Frontal cortex (tissue), 4 donors: ENCODE data around the gene PLEKHM2. TPM values are rescaled to one million over a fixed set of nuclear protein-coding genes. Genes with fewer than 3 reads are reported as not detected.

Experiments
- DNase-seq, 2 donors: peaks; one replicate each; pipeline ENCODE4 v3.0.0; 2012; ENCODE audit warnings: low spot score in 2 of 2
- FAIRE-seq: peaks from 2 replicates; lab custom pipeline; 2012; peaks lifted over from hg19 to GRCh38; lab: Jason Lieb, UNC
- total RNA-seq: library from RNA; depleted of rRNA; stranded (reverse); fragments of >200 nt; gene quantifications from one replicate; pipeline ENCODE4 v1.2.3, GENCODE V29; 2014
- donor health status: control.
- donor health status: control.
- donor health status: control.

Gene PLEKHM2
- total RNA-seq, 1 donor from 2014 or later, result 32.6 TPM

DNA sequence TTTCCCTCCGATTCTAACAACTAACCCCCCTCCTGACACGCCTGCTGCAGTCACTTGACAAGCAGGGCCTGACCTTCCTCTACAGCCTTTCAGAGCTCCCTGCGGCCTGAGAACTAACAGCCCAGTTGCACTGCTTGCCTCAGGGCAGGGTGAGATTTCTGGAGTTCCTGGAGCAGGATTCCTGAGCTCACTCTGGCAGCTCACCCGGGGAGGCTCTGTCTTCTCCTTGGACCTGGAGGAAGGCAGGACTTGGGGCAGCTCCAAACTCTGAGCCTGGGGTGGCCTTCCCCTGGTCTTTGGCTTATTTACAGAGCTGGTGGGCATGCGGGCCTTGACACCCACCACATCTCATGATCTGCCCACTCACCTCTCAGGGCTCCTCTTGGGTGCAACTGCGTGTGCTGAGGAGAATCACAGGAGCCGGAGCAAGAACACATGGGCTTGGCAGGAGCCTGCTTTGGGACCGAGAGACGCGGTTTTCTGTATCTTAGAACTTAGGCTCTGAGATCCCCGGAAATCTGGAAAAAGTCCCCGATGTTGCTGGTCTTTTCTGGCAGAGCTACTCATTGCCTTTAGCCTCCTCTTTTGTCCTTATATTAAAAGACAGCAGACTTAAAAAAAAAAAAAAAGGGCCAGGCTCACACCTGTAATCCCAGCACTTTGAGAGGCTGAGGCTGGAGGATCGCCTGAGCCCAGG, 38.9 kb downstream of the PLEKHM2 start:
- DNase-seq, result no peak
- FAIRE-seq, result no peak

DNA sequence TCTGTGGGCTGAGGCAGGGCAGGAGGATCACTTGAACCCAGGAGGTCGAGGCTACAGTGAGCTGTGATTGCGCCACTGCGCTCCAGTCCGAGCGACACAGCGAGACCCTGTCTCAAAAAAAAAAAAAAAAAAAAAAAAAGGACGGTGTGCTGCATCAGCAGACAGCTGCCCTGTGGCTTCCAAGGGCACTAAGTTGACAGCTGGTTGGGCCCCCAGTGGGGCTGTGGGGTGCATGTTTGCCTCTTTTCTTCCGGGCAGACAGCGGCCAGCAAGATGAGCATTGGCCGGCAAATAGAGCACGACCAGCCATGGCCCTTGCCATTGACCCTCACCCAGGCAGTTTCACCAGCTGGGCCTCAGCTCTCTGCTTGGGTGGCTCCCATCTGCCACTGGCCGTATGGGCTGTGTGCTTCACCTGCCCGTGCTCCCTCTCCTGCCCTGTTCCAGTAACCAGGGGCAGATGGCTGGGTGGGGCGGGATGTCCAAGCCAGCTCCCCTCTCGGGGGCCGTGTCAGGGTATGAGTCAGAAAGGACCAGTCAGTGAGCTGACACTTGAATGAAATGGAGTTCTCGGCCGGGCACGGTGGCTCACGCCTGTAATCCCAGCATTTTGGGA, 39.6 kb downstream of the PLEKHM2 start:
- FAIRE-seq (no peak), DNase-seq (no peak)

DNA sequence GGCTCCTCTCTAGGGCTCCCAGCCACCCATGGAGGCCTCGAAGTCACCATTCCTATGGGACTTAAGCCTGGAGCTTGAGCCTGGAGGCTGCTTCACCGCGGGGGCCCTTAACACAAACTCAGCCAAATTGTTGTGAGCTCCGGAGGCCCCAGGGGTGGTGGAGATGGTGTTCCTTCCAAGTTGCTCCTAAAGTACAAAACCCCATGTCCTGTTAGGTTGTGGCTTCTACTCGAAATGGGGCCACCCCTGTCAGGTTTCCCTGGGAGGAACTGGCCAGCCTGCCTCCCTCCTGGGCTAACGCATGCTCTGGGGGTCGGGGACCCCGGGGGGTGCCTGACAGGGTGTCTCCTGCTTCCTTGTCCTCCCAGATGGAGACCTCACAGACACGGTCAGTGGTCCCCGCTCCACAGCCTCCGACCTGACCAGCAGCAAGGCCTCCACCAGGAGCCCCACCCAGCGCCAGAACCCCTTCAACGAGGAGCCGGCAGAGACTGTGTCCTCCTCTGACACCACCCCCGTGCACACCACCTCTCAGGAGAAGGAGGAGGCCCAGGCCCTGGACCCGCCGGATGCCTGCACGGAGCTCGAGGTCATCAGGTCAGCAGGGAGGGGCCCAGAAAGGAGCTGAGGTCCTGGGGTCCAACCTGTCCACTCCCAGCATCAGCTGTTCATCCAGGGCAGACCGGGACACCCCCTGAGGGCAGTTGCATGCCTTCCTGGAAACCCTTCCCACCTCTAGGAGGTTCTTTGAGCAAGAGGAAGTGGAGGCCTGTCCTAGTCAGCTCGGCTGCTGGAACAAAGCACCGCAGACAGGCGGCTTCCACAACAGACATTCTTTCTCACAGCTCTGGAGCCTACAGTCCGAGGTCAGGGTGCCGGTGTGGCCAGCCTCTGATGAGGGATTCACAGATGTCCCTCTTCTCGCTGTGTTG, 41.1 kb downstream of the PLEKHM2 start:
- FAIRE-seq (no peak), DNase-seq (no peak)

DNA sequence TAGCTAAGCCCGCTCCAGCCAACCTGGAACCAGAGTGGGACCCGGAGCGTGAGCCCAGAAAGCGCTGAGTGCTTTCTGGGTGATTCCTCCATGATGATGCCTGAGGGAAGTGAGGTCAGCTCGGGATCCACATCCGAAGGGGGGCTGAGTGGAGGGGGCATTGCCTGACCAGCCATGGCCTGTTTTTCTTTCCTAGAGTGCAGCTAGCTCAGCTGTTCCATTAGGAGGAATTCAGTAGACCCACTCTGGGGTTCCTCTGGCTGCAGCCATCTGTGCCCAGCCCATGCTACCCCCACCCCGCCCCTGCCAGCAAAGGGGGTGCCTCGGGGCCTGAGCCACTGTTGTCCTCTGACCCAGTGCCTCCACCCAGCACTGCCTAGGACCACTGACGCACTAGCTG, 42.4 kb downstream of the PLEKHM2 start:
- DNase-seq, result no peak
- no peak for FAIRE-seq

DNA sequence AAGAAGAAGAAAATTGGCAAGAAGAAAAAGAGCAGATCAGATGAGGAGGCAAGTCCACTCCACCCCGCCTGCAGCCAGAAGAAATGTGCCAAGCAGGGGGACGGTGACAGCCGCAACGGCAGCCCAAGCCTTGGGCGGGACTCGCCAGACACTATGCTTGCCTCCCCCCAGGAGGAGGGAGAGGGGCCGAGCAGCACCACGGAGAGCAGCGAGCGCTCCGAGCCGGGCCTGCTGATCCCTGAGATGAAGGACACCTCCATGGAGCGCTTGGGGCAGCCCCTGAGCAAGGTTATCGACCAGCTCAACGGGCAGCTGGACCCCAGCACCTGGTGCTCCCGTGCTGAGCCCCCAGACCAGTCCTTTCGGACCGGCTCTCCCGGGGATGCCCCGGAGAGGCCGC, 42.9 kb downstream of the PLEKHM2 start:
- DNase-seq (no peak), FAIRE-seq (no peak)

DNA sequence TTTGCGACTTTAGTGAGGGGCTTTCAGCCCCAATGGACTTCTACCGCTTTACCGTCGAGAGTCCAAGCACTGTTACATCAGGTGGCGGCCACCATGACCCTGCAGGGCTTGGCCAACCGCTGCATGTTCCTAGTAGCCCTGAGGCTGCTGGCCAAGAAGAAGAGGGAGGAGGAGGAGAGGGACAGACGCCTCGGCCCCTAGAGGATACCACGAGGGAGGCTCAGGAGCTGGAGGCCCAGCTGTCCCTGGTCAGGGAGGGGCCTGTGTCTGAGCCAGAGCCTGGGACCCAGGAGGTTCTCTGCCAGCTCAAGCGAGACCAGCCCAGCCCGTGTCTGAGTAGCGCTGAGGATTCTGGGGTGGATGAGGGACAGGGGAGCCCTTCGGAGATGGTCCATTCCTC, 43.3 kb downstream of the PLEKHM2 start:
- DNase-seq (no peak), FAIRE-seq (no peak)

DNA sequence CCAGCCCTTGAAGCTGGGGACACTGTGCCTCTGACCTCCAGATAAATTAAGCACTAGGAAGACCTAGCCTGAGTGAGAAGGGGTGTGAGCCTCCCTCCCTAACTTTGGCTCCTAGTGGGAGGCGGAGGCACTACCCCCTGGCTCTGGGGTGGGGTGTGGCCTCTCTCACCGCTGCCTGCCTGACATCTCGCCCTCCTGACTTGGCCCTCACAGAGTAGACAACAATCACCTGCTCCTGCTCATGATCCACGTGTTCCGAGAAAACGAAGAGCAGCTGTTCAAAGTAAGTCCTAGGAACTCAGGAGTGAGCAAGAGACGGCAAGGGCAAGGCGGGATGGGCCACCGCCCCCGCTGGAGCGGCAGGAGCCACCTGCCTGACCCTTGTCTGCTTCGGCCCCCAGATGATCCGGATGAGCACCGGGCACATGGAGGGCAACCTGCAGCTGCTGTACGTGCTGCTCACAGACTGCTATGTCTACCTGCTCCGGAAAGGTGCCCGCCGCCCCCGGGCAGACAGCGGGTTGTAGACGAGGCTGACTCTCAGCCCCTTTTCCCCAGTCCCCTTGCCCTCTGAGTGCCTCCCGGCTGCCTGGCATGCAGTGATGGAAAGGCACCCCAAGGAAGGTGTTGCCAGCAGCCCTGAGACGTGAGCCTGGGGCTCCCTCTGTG, 43.9 kb downstream of the PLEKHM2 start:
- DNase-seq, result no peak
- FAIRE-seq, result no peak

DNA sequence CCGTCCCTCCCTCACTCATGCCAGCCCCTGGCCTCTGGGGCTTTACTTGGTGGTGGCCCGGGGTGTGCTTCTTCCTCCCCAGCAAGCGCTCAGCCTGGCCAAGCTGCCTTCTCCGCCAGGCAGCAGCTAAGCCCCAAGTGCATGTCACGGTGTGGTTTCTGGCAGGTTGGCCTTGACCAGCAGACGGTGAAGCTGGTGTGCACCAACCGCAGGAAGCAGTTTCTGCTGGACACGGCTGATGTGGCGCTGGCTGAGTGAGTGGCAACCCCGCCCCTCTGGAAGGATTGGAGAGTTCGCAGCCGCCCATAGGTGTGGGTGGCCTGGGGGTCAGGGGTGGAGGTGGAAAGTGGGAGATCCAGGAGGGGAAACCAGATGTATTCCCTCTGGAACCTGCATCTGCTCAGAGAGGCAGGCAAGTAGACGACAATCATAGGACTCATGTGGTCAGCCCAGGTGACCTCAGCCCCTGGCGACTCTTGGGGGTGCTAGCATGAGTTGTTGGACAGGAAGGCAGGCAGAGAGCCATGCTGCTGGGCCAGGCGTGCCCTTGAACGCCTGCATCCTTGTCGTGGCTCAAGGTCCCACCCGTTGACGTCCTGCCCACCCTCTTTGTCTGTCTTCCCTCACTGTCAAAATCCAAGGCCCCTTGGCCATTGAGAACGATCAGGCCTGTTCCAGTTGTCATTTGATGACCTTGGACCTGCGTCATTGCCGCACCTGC, 45.0 kb downstream of the PLEKHM2 start:
- FAIRE-seq, result no peak
- no peak for DNase-seq

DNA sequence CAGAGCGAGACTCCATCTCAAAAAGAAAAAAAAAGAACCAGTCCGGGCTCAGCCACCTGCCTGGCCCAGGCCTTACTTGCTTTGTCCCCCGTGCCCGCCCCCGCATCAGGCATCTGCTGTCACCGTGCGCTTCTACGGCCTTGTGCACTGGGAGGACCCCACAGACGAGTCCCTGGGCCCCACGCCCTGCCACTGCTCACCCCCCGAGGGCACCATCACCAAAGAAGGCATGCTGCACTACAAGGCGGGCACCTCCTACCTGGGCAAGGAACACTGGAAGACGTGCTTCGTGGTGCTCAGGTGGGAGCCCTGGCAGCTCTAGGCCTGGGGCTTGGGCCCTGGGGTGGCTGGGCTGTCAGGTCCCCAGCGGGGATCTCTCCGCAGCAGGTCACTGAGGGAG, 46.3 kb downstream of the PLEKHM2 start:
- FAIRE-seq, result no peak
- no peak for DNase-seq

DNA sequence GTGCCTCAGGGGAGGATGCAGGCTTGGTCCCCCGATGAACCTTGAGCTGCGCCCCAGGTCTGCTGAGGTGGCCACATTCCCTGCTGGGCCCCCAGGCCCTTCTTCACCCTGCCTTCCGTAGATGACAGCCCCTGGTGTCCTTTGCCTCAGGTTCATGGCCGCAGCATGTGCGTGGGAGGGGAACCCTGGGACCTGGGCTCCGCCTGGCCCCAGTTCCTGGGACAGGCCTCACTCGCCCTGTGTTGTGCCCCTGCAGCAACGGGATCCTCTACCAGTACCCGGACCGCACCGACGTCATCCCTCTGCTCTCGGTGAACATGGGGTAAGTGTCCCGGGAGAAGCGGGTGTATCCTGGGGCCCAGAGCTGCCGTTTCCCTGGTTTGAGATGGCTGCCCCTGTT, 46.8 kb downstream of the PLEKHM2 start:
- no peak for DNase-seq
- no peak for FAIRE-seq

DNA sequence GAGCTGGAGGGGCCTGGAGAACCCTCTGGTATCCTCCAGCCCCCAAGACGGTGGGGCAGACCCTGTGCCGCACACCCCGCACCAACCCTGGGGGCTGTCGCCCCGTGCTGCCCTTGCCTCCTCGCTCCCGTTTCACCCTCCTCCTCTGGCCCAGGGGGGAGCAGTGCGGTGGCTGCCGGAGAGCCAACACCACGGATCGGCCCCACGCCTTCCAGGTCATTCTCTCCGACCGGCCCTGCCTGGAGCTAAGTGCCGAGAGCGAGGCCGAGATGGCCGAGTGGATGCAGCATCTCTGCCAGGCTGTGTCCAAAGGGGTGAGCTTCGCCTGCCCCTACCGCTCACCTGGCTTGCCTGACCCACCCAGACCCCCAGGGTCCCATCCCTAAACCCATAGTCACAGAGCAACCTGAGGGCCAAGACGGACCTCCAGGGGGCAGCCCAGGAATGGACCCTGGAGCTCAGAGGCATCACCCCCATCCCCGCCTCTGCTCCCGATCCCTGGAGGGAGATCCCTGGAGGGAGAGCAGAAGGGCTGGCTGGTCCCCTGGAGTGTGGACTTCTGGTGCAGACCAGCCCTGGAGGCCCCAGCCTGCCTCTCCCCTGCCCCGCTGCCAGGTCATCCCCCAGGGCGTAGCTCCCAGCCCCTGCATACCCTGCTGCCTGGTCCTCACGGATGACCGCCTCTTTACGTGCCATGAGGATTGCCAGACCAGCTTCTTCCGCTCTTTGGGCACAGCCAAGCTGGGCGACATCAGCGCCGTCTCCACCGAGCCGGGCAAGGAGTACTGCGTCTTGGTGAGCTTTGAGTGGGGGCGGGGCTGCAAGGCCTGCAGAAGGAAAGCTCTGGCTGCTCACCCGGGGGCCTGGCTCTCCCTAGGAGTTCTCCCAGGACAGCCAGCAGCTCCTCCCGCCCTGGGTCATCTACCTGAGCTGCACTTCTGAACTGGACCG, 47.9 kb downstream of the PLEKHM2 start:
- no peak for DNase-seq
- FAIRE-seq, result no peak

DNA sequence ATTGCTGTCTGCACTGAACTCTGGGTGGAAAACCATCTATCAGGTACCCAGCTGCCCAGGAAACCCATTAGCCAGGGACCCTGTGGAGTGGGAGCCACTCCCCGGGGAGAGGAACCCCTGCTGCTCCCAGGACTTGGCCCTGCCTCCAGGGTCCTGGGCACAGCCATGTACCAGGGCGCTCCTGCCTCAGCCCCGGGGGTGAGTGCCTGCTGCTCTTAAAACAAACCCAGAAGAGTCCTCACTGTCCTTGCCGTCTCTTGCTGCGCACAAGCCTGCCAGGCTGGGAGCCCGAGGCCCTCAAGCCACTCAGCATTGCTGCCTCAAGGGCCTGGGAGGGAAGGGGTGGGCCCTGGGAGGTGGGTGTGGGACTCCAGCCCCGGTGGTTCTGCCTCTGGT, 48.6 kb downstream of the PLEKHM2 start:
- FAIRE-seq (no peak), DNase-seq (no peak)

DNA sequence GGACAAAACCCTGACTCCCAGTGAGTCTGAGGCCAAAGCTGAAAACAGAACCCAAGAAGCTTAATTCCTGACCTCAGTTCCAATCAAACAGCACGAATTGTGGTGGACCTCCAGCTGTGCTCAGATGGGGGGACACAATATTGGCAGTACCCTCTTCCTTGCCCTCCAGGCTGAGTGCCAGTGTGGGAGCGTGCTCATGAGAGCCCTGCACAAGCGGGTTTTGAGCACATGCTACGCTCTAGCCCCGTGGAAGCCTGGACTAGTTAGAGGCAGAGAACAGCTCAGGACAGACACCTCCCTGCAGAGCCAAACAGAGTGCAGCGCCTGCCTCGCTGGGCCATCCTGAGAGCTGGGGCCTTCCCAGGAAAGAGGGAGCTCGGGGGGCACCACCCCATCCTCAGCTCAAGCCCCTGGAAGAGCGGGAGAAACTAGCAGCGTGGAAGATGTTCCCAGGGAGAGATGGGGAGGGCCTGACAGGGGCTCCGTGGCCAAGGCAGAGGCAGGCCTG, 49.2 kb downstream of the PLEKHM2 start:
- no peak for FAIRE-seq
- DNase-seq, result no peak

DNA sequence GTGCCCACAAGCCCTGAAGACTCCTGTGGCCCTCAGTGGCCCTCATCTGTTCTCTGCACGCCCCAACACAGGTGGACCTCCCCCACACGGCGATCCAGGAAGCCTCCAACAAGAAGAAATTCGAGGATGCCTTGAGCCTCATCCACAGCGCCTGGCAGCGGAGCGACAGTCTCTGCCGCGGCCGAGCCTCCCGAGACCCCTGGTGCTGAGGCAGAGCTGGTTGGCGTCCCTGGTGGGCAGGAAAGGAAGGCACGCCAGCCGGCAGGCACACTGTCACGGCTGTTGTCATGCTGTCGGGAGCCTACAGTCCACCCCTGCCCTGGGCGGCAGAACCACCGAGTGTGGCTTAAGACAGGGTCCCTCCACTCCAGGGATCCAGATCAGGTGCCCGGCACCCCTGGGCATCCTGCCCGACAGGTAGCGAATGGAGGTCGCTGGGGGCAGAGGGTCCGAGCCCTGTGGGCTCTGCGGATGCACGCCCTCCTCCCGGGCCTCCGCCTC, 49.7 kb downstream of the PLEKHM2 start:
- DNase-seq (no peak), FAIRE-seq (no peak)

DNA sequence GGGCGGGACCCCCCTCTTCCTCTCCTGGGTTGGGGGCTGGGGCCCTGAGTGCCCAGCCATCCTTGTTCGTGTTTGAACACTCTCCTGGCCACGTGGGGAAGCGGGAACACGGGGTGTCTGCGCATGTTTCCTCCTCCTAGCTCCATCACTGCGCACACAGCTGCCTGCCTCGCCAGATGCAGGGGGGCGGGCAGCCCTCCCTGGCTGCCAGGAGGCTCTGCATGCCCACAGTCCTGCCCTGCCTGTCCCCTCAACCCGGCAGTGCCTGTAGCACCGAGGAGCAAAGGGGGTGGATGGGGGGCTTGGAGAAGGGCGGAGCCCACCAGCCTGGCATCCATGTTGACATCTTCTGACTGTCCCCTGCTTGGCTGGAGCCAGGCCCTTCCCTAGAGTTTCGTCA, 50.2 kb downstream of the PLEKHM2 start:
- FAIRE-seq (no peak), DNase-seq (no peak)

DNA sequence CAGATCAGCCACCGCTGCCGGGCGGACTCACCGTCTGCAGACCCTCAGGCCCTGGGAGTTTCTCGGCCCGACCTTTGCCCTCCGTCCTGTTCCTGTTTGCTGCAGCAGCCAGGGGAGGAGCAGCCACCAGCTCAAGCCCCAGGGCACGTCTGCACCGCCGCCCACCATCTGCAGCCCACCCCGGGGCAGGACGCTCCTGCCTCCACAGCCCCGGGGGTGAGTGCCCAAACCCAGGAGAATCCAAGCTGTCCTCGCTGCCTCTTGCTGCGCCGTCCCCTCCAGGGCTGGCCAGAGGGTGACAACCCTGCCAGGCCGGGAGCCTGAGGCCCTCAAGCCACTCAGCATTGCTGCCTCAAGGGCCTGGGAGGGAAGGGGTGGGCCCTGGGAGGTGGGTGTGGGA, 50.8 kb downstream of the PLEKHM2 start:
- no peak for FAIRE-seq
- no peak for DNase-seq

DNA sequence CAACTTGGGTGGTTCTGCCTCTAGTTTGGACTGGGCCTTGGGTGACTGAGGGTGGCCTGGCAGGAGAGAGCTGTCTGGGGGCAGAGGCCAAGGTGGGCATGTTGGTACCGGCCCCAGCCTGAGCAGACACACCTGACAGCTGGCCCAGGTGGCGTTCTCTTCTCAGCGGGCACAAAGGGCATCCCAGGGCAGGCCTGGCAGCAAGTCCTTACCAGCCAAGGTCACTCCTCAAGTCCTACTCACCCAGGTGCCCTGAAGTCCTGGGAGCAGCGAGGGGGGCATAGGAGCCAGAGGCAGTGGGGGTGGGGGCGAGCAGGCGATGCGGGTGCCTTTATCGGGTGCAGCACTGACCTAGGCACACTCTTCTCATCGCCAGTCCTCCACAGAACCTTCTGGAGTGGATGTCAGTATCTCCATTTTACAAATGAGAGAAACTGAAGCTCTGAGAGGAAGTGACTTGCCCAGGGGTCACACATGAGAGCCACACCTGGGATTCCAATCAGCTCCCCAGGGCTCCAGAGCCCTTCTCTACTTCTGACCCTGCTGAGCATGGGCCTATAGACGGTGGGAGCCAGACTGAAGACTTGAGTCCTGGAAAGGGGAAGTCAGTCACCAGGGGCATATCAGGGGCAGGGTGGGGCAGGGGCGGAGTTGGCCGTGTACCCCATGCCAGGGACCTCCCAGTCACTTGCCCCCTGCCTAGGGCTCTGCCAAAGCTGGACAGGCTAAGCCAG, 51.4 kb downstream of the PLEKHM2 start:
- DNase-seq, result no peak
- no peak for FAIRE-seq
